K562 (cell line): Measurements from ENCODE around the gene MYL11. TPM values are rescaled to one million over a fixed set of nuclear protein-coding genes. Genes with fewer than 3 reads are reported as not detected.

Source experiments
- ATAC-seq: fragments of 200-7000 bp; cut with Tn5 transposase; 3 replicates; pipeline ENCODE4 v1.9.1; 2020; ENCODE audit warnings: moderate library complexity
- BruUV-seq: library from RNA; stranded (reverse); fragments of 400-500 nt; replicated peaks from 2 replicates; lab custom pipeline; 2021; lab: Mats Ljungman, UMichigan
- CTCF ChIA-PET: fragments of 300-600 bp; formaldehyde crosslinking; extraction: SDS; loops from one replicate; lab custom pipeline; 2021; ENCODE audit warnings: low intra/inter-chr PET ratio; lab: Yijun Ruan, JAX
- POLR2A ChIA-PET: fragments of 300-600, 350-650 bp; sonication (Branson Sonifier 250); formaldehyde crosslinking; extraction: SDS; loops from one replicate; lab custom pipeline; 2021; ENCODE audit warnings: antibody characterized with exemption, inconsistent platforms; lab: Yijun Ruan, JAX
- DNase-seq, 4 experiments: peaks; one replicate each; pipeline versions ENCODE4 v3.0.0 to v3.0.0-alpha.2; 2011 to 2018; ENCODE audit warnings: low spot score in 3 of 4, mixed read lengths in 3 of 4; ENCODE audit errors: extremely low read depth in 1 of 4
- FAIRE-seq: peaks from 2 replicates; lab custom pipeline; 2011; peaks lifted over from hg19 to GRCh38; lab: Jason Lieb, UNC
- H2AFZ ChIP-seq: 2 replicates; pipeline ENCODE4 v1.6.0; 2011; ENCODE audit warnings: low read depth, low read length, control low read depth, inconsistent platforms
- H3K27ac ChIP-seq: fragments of 200-600 bp; 3 replicates; pipeline ENCODE4 v1.8.0; 2011; ENCODE audit warnings: low read depth, mild to moderate bottlenecking, control low read depth, inconsistent platforms, low read length, moderate library complexity, mixed read lengths; ENCODE audit errors: extremely low read depth
- H3K27me3 ChIP-seq, 2 experiments: fragments of 300-600 bp in 1 of 2; 2 replicates in 1 of 2; 3 replicates in 1 of 2; pipeline versions ENCODE4 v1.6.0 to v1.8.0; 2011; ENCODE audit warnings: inconsistent platforms in 2 of 2, low read length in 2 of 2, mild to moderate bottlenecking in 1 of 2, mixed read lengths in 1 of 2, moderate library complexity in 1 of 2; ENCODE audit not compliant: control insufficient read depth in 2 of 2, insufficient read depth in 2 of 2
- H3K36me3 ChIP-seq: fragments of 300-600 bp; 3 replicates; pipeline ENCODE4 v1.8.0; 2011; ENCODE audit warnings: mild to moderate bottlenecking, low read length, inconsistent platforms; ENCODE audit not compliant: control insufficient read depth, insufficient read depth
- H3K4me1 ChIP-seq, 2 experiments: fragments of 200-600 bp in 1 of 2; replicated peaks in 1 of 2; 2 replicates in 1 of 2; 3 replicates in 1 of 2; pipeline versions ENCODE4 v1.5.1 to v1.8.0; 2011; ENCODE audit warnings: inconsistent platforms in 2 of 2, low read length in 2 of 2, mild to moderate bottlenecking in 1 of 2, mixed read lengths in 1 of 2, moderate library complexity in 1 of 2; ENCODE audit not compliant: control insufficient read depth in 2 of 2, insufficient read depth in 2 of 2
- H3K4me2 ChIP-seq: 2 replicates; pipeline ENCODE4 v1.6.1; 2011; ENCODE audit warnings: low read length, control low read depth, inconsistent platforms, mixed read lengths; ENCODE audit not compliant: insufficient read depth
- H3K4me3 ChIP-seq: fragments of 200-600 bp; sonication (generic), shearing (Covaris generic); 2 replicates; pipeline ENCODE4 v1.5.1; 2016; ENCODE audit warnings: control low read depth, inconsistent platforms
- H3K79me2 ChIP-seq: fragments of 200-600 bp; 3 replicates; pipeline ENCODE4 v1.8.0; 2011; ENCODE audit warnings: low read length, inconsistent platforms; ENCODE audit not compliant: control insufficient read depth, insufficient read depth
- H3K9ac ChIP-seq, 2 experiments: 2 replicates each; pipeline versions ENCODE4 v1.6.0 to v1.6.1; 2011; ENCODE audit warnings: low read depth in 2 of 2, low read length in 2 of 2, control low read depth in 1 of 2, inconsistent platforms in 1 of 2, mild to moderate bottlenecking in 1 of 2, mixed read lengths in 1 of 2; ENCODE audit not compliant: insufficient read depth in 1 of 2
- H3K9me1 ChIP-seq: one replicate; pipeline ENCODE4 v1.6.0; 2011; ENCODE audit warnings: inconsistent platforms, mild to moderate bottlenecking, low read length, moderate library complexity; ENCODE audit not compliant: control insufficient read depth, insufficient read depth
- H3K9me3 ChIP-seq: replicated peaks from 2 replicates; pipeline ENCODE4 v1.5.1; 2011; ENCODE audit warnings: low read depth, low read length, inconsistent platforms; ENCODE audit not compliant: control insufficient read depth, insufficient read depth
- H4K20me1 ChIP-seq: replicated peaks from 2 replicates; pipeline ENCODE4 v1.6.1; 2011; ENCODE audit warnings: low read length, inconsistent platforms, mixed read lengths; ENCODE audit not compliant: control insufficient read depth, insufficient read depth
- RUNX1 ChIP-seq: sonication (generic); IDR thresholded peaks from 2 replicates; pipeline ENCODE4 v1.6.1; 2016; ENCODE audit warnings: antibody characterized with exemption, low read depth
- ZBTB7A ChIP-seq: IDR thresholded peaks from 2 replicates; pipeline ENCODE4 v1.6.1; 2011; ENCODE audit warnings: low read depth, mild to moderate bottlenecking, low read length, moderate library complexity, borderline replicate concordance; ENCODE audit not compliant: control insufficient read depth
- ZSCAN32 ChIP-seq: fragments of 450-650 bp; formaldehyde crosslinking; IDR thresholded peaks from 2 replicates; pipeline ENCODE4 v1.4.0; 2020; ENCODE audit warnings: mild to moderate bottlenecking, moderate library complexity
- WGBS: fragments of 100-300 bp; shearing (Covaris generic); methylation state at CpG from one replicate; pipeline ENCODE4 v1.1.6; 2016; ENCODE audit warnings: low coverage, mixed read lengths; ENCODE audit not compliant: insufficient coverage; ENCODE audit errors: missing lambda C conversion rate; 5-methylcytosine and 5-hydroxymethylcytosine counted together
- in situ Hi-C: fragments of 300-500 bp; cut with MboI; formaldehyde crosslinking; loops from 4 replicates; pipeline ENCODE4 v1.15.0; 2018; ENCODE audit warnings: inconsistent platforms, mixed read lengths
- intact Hi-C: fragments of 100-400 bp; cut with micrococcal nuclease; formaldehyde crosslinking; loops from 2 replicates; pipeline ENCODE4 v1.14.2; 2022
- polyA plus RNA-seq, 8 experiments: library from polyadenylated mRNA; depleted of rRNA in 4 of 8; stranded (reverse) in 5 of 8; unstranded in 3 of 8; fragments of >200 nt; fragmentation: Nextera tagmentation in 2 of 8; fragmentation: Illumina TruSeq in 1 of 8; extraction: Ambion mirVana in 2 of 8; extraction: Trizol in 1 of 8; gene quantifications; 2 replicates each; pipeline versions ENCODE4 v1.2.1 to v1.2.3, GENCODE V29; 2011 to 2014; ENCODE audit warnings: inconsistent platforms in 1 of 8, missing spikeins in 1 of 8
- total RNA-seq, 7 experiments: library from RNA; depleted of rRNA in 6 of 7; stranded (reverse); fragments of >200 nt in 6 of 7; fragmentation: Illumina TruSeq in 2 of 7; extraction: Trizol in 2 of 7; gene quantifications; 2 replicates each; pipeline versions ENCODE4 v1.2.1 to v1.2.3, GENCODE V29; 2011 to 2021; ENCODE audit warnings: low replicate concordance in 1 of 7
- TF ChIP-seq, protein P1 (sequence below): sonication (generic); IDR thresholded peaks from 2 replicates; pipeline ENCODE4 v1.6.1; 2016

Gene MYL11
- total and polyA plus RNA-seq, 9 of the 15 experiments (the other 6 are each of a cell fraction or from before 2014, with no cell fraction given), result 0.31 to 1.5 (median 0.73) TPM; not detected in 4

DNA sequence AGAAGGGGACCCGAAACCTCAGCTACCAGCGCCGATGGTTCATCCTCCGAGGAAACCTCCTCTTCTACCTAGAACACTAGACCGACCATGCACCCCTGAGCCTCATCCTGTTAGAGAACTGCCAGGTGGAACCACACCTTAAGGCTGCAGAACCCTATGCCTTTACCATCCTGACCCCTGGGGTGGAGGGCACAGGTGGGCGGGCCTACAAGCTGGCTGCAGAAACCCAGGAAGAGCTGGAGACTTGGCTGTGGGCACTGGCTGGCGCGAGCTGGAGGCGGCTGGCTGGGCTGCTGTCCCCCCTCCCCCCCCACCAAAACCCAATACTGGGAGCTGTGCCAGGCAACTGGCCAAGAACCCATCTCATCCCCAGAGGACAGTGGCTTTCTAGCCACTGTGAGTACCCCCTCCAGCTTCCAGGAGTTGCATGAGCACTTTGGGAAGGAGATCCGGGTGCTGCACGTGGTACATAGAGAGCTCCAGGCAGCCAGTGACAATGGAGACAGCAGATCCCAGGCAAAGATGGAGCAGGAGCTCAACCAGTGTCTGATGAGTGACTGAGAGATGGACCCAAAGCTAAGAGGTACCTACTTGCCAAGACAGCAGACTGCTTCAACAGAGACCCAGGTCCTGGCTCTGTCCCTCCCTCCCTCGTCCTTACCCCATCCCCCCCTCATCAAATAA is 18.1 kb upstream of the MYL11 start:
- Histone ChIP-seq H3K27ac (peak overlapping the region; percentile 99), H3K4me3 (no peak overlapping the region), H2AFZ (no peak overlapping the region), H3K9me3 (no peaks in the 10 kb centered on the region), H3K4me1 (peaks cover 13 to 53% of the 10 kb centered on the region in 2 experiments; a peak in 4 of 5 replicates), H3K9ac (peak overlapping the region; percentile 96), H3K9me1 (no peaks in the 10 kb centered on the region), H3K4me2 (peak overlapping the region; percentile 99), H3K79me2 (peaks cover 33% of the 10 kb centered on the region), H4K20me1 (no peaks in the 10 kb centered on the region), H3K27me3 (no peaks in the 10 kb centered on the region), H3K36me3 (peaks cover 69% of the 10 kb centered on the region; the same call in 2 of the 3 replicates)
- no peak for ATAC-seq
- in situ Hi-C loops (loop anchor here (25.0 kb wide), 1 partner anchor 894 kb away; the partner anchor contains the start of genes BOLA2, SLX1B and SULT1A4), intact Hi-C loops (loop anchor here (5.0 kb wide), 1 partner anchor 51 kb away; the partner anchor contains the start of gene ZNF771)
- POLR2A ChIA-PET, result interaction anchor here (0.6 to 8.2 kb wide), 6 partner anchors 9 to 299 kb away, joined by 3 to 77 read pairs (median 4); partner anchors contain the start of gene TBC1D10B
- no peak for DNase-seq
- 84% methylated on average over 12 of the region's 12 CpGs for WGBS
- CTCF ChIA-PET, result no interaction called here
- TF ChIP-seq ZSCAN32 (CRISPR knock-in tag) (peak; percentile 48; the same call in 1 of the 2 replicates), RUNX1 (no peak), ZBTB7A (0 out of 2 replicates have a peak, but pooled peaks have one; percentile 7)
- TF ChIP-seq, protein P1, sequence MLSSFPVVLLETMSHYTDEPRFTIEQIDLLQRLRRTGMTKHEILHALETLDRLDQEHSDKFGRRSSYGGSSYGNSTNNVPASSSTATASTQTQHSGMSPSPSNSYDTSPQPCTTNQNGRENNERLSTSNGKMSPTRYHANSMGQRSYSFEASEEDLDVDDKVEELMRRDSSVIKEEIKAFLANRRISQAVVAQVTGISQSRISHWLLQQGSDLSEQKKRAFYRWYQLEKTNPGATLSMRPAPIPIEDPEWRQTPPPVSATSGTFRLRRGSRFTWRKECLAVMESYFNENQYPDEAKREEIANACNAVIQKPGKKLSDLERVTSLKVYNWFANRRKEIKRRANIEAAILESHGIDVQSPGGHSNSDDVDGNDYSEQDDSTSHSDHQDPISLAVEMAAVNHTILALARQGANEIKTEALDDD, result no peak
- BruUV-seq, result no TSS peak
- FAIRE-seq, result no peak
